ENCODE measurements around the gene FOXK2.
"Not testable (repeated sequence)": the region's sequence is repeated elsewhere in the genome, so short reads cannot be mapped to it uniquely, and the experiment has no call there.

FOXK2 gene

DNA sequence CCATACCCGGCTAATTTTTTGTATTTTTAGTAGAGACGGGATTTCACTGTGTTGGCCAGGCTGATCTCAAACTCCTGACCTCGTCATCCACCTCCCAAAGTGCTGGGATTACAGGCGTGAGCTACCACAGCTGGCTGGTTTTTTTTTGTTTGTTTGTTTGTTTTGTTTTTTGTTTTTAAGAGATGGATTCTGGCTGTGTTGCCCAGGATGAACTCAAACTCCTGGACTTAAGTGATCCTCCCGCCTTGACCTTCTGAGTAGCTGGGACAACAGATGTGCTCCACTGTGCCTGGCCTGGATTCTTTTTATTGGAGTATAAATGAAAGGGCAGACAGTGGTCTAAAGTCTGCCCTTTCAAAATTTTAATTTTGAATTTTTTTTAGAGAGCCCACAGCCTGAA lies 44.7 kb downstream of the FOXK2 start:
- no peak for DNase-seq (ENCODE audit: low spot score)

DNA sequence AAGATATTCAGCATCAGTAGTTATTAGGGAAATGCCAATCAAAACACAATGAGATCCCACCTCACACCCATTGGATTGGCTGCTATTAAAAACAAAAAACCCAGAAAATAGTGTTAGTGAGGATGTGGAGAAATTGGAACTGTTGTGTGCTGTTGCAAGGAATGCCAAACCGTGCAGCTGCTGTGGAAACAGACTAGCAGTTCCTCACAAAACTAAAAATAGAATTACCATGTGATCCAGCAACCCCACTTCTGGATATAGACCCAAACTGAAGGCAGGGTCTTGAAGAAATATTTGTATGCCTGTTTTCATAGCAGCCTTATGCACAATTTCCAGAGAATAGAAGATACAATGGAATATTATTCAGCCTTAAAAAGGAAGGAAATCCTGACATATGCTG lies 46.0 kb downstream of the FOXK2 start:
- no peak for DNase-seq (ENCODE audit: low spot score)

- no peak for DNase-seq (ENCODE audit: low spot score)
Measured at GRCh38 chr17:82566129-82566960, 46.8 kb downstream of the FOXK2 start.

GRCh38 chr17:82567286-82567685 lies 47.8 kb downstream of the FOXK2 start:
- DNase-seq (ENCODE audit: low spot score), result no peak

DNA sequence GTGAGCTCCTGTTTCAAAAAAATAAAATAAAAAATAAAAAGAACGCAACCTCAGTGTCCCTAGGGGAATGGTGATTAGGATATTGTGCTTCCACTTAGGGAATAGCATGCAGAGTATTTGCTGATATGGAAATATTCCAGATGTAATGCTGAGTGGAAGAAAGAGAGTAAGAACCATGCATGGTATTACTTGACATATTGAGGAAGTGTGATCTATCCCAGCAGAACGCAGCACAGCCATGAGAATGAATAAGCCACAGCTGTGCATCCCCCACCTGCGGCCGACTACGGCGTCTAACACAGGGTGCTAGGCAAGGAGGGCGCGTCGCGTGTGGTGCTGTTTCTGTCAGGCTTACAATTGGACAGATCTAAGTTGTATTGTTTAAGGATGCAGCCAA lies 49.5 kb downstream of the FOXK2 start:
- no peak for DNase-seq (ENCODE audit: low spot score)

GRCh38 chr17:82569621-82570020 lies 50.1 kb downstream of the FOXK2 start:
- DNase-seq (ENCODE audit: low spot score), result no peak

GRCh38 chr17:82570277-82570676 lies 50.7 kb downstream of the FOXK2 start:
- no peak for DNase-seq (ENCODE audit: low spot score)

GRCh38 chr17:82571855-82572254 lies 52.3 kb downstream of the FOXK2 start:
- DNase-seq (ENCODE audit: low spot score), result no peak

DNA sequence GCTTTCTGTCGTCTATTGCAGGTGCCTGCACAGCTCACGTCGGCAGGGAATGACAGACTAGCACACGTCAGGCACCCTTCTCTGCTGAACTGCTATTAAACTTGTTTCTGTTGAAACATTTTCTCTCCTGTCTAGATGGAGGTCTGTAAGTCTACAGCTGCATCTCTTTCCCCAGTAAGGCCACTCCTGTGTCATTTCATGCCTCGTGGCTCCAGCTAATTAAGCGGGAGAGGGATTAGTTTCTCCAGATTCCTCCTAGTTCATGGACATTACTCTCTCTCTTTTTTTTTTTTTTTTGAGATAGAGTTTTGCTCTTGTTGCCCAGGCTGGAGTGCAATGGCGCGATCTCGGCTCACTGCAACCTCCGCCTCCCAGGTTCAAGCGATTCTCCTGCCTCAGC lies 54.5 kb downstream of the FOXK2 start:
- DNase-seq (ENCODE audit: low spot score), result no peak

DNA sequence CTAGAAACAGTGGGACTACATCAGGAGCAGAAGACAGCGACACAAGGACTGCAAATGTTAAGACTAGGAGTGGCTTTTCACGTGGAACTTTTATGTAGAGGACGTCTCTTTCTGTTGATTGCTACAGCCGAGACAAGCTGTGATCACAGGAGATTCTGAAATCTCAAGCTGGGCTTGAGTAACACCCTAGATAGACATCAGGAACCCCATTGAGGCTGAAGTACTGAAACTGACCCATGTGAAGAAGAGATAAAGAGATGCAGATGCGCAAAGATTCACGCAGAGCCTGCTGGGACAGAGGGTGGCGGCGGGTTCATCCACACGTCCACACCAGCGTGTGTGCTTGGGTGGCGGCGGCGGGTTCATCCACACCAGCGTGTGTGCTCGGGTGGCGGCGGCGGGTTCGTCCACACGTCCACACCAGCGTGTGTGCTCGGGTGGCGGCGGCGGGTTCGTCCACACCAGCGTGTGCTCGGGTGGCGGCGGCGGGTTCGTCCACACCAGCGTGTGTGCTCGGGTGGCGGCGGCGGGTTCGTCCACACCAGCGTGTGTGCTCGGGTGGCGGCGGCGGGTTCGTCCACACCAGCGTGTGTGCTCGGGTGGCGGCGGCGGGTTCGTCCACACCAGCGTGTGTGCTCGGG lies 56.2 kb downstream of the FOXK2 start:
- DNase-seq (ENCODE audit: low spot score), result not testable (repeated sequence)

DNA sequence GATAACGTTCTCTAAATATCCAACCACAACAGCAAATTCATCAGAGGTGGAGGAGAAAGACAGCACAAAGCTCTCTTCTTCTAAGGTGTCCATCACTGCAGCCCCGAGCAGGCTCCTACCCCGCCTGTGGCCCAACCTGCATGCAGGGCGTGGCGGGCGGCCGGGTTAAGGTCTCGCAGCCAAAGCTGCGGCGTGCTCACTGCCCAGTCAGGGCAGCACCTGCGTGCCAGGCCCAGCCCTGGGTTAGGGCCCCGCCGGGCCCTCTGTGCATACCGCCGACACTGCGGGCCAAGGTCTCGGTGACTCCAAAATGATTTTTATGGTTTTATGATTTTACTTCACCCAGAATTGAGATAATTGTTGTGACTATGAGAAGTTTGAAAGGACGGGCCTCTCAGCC lies 57.8 kb downstream of the FOXK2 start:
- DNase-seq (ENCODE audit: low spot score), result no peak

DNA sequence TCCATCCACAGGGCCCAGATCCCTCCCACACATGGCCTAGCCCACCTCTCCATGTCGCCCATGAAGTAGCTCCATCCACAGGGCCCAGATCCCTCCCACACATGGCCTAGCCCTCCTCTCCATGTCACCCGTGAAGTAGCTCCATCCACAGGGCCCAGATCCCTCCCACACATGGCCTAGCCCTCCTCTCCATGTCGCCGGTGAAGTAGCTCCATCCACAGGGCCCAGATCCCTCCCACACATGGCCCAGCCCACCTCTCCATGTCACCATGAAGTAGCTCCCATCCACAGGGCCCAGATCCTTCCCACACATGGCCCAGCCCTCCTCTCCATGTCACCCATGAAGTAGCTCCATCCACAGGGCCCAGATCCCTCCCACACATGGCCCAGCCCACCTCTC lies 60.4 kb downstream of the FOXK2 start:
- not testable (repeated sequence) for DNase-seq (ENCODE audit: low spot score)

DNA sequence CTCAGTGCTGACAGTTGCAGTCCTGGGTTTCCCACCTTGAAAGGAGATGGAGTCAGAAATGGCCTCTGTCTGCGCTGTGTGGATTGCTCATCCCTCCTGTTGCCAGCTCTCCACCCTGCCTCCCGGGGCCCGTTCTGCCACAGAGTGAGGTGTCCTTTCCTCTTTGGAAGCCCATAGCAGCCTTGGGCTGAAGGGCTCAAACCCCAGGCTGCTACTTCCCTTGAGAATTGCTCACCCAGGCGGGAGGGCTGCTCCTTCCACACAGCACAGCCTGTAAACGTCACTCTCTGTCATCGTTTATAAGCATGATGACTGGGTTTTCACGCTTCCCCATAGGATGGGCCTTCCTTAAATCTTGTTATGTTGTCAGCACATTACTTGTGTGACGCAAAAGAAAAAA lies 62.7 kb downstream of the FOXK2 start:
- DNase-seq (ENCODE audit: low spot score), result no peak

DNA sequence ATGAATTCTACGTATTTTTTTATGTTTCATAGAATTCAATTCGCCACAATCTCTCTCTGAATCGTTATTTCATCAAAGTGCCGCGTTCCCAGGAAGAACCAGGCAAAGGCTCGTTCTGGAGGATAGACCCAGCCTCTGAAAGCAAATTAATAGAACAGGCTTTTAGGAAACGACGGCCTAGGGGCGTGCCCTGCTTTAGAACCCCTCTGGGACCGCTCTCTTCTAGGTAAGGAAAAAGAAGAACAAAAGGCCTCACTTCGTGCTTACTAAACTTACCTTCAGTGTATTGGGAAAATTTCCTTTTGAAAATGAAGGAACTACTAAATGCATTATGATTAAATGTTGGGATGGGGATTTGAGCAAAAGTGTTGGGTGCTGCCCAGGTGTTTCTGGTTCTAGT lies 63.2 kb downstream of the FOXK2 start:
- no peak for DNase-seq (ENCODE audit: low spot score)

- no peak for DNase-seq (ENCODE audit: low spot score)
Measured at GRCh38 chr17:82583720-82584234, 64.2 kb downstream of the FOXK2 start.

- DNase-seq (ENCODE audit: low spot score), result not testable (repeated sequence)
Measured at GRCh38 chr17:82585935-82586575, 66.5 kb downstream of the FOXK2 start.

DNA sequence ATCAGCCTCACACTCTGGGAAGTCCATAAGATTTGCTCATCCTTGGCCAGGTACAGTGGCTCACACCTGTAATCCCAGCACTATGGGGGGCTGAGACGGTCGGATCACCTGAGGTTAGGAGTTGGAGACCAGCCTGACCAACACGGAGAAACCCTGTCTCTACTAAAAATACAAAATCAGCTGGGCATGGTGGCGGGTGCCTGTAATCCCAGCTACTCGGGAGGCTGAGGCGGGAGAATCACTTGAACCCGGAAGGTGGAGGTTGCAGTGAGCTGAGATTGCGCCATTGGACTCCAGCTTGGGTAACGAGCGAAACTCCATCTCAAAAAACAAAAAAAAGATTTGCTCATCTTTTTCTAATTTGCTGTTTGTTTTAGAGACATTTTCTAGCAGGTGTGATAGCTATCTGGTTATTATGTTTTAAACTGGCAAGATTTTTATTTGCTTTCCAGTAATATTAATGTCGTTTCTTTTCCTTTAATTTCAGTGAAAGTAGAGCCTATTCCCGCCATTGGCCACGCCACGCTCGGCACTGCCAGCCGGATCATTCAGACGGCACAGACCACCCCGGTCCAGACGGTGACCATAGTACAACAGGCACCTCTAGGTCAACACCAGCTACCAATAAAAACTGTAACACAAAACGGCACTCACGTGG lies 67.2 kb downstream of the FOXK2 start:
- DNase-seq (ENCODE audit: low spot score), result no peak

GRCh38 chr17:82587234-82588086 lies 67.9 kb downstream of the FOXK2 start:
- DNase-seq (ENCODE audit: low spot score), result no peak

DNA sequence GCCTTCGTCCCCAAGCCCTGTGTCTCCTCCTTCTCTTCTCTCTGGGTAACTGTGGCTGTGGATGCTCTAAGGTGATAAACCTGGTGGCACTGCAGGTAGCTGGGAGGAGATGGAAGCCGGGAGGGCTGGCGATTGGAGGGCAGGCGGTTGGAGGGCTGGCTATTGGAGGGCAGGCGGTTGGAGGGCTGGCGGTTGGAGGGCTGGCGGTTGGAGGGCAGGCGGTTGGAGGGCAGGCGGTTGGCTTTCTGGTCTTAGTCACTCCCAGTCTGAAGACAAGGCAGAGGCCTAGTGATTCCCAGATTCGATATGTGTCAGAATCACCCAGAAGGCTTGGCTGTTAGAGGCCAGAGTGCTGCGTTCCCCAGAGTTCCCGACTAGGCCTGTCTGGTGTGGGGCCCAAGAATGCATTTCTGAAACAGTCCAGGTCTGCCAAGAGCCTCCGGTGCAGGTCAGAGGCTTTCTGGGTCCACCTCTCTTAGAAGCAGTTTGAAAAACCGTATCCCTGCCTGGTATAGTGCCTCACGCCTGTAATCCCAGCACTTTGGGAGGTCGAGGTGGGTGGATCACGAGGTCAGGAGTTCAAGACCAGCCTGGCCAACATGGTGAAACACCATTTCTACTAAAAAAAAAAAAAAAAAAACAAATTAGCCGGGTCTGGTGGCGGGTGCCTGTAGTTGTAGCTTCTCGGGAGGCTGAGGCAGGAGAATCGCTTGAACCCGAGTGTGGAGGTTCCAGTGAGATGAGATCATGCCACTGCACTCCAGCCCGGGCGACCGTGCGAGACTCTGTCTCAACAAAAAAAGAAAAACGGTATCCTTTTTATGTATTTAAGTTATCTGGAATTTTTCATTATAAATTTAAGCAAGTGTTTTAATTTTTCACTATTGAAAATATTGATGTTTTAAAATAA lies 69.0 kb downstream of the FOXK2 start:
- DNase-seq (ENCODE audit: low spot score), result no peak

DNA sequence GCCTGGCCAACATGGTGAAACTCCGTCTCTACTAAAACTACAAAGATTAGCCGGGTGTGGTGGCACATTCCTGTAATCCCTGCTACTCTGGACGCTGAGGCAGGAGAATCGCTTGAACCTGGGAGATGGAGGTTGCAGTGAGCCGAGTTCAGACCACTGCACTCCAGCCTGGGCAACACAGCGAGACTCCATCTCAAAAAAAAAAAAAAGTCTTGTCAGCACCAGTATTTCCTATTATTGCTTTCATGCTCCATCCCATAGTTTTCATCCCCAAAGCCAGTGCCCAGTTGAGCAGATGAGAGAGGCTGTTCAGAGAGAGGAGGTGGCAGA lies 70.3 kb downstream of the FOXK2 start:
- no peak for DNase-seq (ENCODE audit: low spot score)

- no peak for DNase-seq (ENCODE audit: low spot score)
Measured at GRCh38 chr17:82590216-82590615, 70.7 kb downstream of the FOXK2 start.
